SW 1271 (cell line): ENCODE measurements around the gene GDNF.
"Not testable (repeated sequence)": the region's sequence is repeated elsewhere in the genome, so short reads cannot be mapped to it uniquely, and the experiment has no call there.

Experiments
- DNase-seq, 2 experiments: peaks; one replicate each; lab custom pipeline; 2025; lab: John Stamatoyannopoulos, UW

The GDNF gene

GRCh38 chr5:37815913-37816312, 23.9 kb downstream of the GDNF start:
- no peak for DNase-seq

DNA sequence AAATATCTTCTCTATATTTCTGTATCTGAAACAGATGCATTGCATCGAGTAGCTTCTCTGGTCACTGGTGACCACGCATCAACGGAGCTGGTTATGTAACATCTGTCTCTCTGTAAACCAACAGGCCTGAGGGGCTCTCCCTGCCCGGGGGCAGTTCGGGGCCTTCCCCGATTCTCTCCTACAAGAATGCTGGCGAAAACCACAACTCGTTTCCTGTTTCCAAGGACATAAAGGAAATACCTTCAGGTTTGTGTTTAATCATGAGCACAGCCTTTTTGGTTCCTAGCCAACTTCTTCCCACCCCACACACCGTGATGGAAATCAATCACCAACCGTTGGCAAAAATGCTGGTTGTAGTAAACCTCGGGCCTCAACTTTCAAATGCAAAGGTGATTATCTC, 25.1 kb downstream of the GDNF start:
- no peak for DNase-seq

DNA sequence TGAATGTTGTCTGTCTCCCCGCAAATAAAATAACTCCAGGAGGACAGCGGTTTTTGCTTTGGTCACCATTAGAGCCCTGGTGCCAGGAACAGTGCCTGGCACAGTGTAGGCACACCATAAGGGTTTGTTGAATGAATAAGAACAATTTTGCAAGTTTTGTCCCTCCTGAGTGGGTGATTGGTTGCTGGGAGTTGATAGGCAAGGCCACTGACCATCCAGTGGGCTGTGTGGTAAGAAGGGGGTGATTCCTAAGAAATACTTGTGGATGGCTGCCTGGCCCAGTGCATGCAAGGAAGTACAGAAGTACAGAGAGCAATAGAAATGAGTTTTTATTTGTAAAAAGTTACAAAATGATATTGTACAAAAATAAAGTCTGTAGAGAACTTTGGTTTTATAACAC, 27.5 kb downstream of the GDNF start:
- no peak for DNase-seq

DNA sequence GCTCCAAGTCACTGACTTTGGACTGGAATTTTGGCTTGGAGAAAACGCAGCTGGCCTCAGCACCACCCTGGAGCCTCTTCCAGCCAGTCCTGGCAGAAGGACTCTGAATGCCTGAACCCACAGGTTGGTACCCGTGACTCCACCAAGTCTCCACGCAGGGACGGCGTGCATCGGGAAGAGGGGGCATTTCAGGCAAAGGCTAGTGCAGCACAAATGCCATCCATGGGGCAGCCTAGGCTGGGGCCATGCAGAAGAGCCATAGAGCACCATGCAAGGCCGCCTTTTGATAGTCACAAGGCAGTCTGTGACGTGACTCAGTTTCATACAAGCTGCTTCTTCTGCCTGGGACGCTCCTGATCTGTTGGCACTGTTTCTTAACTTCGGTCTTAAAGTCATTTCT, 28.0 kb downstream of the GDNF start:
- DNase-seq = no peak

GRCh38 chr5:37810311-37810710, 29.5 kb downstream of the GDNF start:
- no peak for DNase-seq

DNA sequence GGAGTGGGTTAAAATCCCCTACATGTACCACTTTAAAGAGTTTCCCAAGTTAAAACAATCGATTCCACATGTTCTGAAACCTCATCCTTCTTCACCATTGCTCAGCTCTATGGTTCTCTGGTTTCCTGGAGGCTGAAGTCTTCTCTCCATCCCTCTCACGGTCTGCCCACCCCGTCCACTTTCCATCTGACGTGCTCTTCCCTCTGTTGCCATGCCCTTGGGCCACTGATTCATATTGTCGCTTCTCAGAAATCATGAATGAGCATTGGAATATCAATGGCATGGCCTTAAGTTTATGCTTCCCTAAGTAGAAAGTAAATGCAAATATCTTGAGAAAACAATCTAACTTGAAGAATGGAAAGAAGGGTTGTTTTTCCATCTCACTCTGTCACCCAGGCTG, 30.9 kb downstream of the GDNF start:
- no peak for DNase-seq

DNA sequence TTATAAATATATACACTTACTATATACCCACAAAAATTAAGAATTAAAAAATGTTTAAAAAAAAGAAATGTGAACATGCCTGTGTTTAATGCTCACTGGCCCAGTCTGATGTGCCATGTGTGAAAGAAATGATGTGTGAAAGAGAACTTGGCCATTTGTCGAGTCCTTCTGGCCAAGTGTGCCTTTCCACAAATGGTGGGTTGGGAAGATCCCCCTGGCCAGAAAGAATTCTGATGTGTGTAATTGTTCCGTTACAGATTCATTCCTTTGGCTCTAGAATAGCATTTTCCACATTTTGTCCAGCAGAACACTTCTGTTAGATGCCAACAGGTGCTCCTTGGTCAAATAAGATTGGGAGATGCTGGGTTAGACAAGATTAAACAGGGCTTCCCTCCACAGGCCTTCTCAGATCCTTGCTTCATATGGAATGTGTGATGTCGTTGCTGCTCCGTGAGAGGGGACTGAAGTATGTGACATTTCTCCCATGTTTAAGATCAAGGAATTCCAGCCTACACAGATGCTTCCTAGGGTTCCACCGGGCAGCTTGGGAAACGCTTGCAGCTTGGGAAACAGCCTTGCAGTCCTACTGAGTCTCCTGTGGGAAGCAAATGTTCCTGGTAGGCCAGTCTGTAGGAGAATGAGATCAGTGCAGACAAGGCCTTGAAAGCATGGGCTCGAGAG, 32.1 kb downstream of the GDNF start:
- no peak for DNase-seq

DNA sequence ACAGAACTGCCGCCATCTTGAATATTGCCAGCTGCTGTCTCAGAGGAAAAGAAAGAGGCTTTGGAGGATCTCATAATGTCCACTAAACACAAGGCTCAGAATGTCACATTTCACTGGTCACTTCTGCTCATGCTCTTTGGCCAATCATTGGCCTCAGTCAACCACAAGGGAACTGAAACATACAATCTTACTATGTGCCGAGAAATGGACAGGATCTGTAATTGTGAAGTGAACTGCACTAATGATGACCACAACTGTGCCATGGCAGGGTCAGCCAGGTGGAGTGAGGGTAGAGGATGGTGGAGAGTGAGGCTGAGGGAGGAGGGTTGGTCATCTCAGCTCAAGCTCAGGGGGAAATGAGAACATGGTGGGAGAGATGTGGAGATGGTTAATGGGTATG, 32.8 kb downstream of the GDNF start:
- DNase-seq = no peak

DNA sequence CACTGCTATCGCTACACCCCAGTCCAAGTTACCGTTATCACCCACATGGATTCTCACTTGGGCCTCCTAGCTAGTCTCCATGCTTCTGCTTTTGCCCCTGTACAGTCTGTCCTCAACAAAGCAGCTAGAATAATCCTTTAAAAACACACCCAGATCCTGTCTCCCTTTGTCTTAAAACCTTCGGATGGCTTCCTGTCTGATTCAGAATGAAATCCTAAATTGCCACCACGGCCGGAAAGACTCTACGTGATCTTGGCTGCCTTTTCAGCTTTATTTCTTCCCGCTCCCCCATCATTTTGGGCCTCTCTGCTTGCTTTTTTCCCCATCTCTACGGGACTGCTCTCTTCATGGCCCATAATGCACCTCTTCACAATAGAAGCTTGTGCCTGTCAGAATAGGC, 33.4 kb downstream of the GDNF start:
- DNase-seq = no peak

DNA sequence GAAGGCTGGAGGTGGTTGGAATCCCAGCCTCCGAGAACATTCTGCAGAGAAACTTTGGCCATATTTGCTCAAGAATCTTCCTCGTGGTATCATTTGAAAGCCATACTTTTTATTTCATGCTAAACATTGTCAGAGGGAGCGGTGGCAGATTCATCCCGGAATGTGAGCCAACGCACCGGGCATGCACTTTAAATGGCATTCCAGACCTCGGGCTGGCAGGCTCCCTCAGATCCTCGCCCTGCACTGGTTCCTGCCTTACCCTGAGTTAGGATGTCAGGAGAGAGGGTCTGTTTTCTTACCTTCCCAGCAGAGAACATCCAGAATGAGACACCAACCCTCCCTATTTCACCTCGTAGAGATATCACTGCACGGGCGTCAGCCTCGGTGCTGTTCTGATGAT, 33.8 kb downstream of the GDNF start:
- no peak for DNase-seq

- no peak for DNase-seq
Measured at GRCh38 chr5:37804401-37804800, 35.4 kb downstream of the GDNF start.

DNA sequence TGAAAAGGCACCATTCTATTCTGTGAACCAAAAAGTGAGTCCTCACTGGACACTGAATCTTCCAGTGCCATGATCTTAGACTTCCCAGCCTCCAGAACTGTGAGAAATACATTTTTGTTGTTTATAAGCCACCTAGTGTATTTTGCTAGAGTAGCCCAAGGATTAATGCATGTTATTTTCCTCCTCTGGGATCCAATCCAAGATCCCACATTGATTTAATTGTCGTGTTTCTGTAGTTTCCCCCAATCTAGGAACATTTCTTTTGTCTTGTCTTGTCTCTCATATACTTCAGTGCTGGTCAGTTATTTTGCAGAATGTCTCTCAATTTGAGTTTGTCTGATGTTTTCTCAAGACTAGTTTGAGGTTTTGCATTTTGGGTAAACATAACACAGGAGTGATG, 36.4 kb downstream of the GDNF start:
- DNase-seq = no peak

DNA sequence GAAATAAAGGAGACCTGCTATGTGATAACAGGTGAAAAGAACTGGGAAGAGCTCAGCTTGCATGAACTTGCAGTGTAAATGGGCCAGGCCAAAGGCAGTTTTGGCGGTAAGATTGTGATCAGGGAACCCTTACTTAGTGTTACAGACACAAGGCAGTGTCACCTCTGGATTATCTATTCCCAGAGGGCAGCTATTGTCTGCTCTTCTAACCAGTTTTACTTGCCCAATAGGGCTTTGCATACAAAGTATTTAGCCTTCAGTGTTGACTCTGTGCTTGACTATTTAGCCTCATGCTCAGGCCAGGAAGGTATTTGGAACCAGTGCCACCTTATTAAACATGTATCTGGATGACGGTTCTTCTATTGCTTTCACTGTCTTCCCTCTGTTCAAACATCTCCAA, 38.3 kb downstream of the GDNF start:
- no peak for DNase-seq

GRCh38 chr5:37799865-37800421, 39.9 kb downstream of the GDNF start:
- no peak for DNase-seq

- DNase-seq = not testable (repeated sequence)
Measured at GRCh38 chr5:37796435-37796834, 43.4 kb downstream of the GDNF start.

- not testable (repeated sequence) for DNase-seq
Measured at GRCh38 chr5:37795292-37795691, 44.5 kb downstream of the GDNF start.

GRCh38 chr5:37792975-37793631, 46.7 kb downstream of the GDNF start:
- no peak for DNase-seq

- DNase-seq = no peak
Measured at GRCh38 chr5:37791321-37791720, 48.5 kb downstream of the GDNF start.

DNA sequence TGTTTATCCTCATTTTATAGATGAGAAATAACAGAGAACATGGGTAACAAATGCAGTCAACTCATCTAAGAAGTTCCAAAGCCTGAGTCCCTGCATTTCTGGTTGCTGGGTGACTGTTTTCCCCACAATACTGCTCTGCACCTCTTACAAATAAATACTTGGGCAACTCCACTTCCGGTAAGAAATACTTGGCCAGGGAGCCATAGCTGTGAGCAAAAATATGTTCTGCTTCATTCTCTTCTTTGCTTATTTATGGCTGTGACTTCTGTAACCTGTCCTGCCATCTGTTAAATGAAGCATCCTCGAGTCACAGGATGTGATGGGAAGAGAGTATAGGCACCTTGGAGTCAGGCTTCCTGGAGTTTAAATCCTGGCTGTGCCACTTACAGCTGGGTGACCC, 49.9 kb downstream of the GDNF start:
- DNase-seq = no peak

- DNase-seq = no peak
Measured at GRCh38 chr5:37787742-37788141, 52.1 kb downstream of the GDNF start.

DNA sequence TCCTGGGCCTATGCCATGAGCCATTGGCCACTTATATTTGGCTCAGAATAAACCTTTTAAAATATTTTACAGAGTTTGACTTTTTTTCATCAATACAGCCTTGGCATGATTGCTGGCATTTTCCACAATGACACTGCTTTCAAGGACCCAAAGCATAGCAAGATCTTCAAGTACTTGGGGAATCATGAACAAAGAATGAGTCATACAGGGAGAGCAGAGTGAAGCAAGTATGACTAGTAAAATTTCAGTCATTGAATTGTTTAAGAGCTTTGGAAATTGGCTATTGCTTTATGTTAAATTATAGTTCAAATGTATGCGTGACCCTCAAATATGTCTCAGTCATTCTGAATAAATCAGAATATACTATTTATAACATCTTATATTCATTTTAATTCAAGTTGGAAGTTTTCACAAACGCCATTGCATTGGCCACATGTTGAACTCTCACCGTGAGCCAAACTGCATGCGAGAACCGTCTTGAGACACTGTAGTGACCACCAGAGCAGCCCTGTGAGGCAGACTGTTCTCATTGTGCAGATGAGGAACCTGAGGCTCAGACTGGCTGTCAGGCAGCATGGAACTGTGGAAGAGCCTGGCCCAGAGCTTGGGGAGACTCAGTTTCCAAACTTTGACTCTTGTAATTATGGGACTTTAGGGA, 52.9 kb downstream of the GDNF start:
- no peak for DNase-seq

DNA sequence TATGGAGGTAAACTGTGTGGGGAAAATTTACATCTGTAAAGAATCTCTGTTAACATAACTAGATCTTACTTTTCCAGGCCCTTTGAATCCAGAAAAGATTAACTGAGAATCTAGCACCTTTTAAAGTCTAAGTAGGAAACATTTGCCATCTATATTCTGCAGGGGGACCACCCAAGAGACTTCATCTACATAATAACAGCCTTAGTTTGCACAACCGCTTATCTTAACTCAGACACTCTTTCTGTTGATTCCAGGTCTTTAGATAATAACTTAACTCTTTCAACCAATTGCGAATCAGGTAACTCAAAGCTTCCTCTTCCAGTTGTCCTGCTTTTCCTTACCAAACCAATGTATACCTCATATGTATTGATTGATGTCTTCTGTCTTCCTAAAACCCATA, 53.4 kb downstream of the GDNF start:
- no peak for DNase-seq

DNA sequence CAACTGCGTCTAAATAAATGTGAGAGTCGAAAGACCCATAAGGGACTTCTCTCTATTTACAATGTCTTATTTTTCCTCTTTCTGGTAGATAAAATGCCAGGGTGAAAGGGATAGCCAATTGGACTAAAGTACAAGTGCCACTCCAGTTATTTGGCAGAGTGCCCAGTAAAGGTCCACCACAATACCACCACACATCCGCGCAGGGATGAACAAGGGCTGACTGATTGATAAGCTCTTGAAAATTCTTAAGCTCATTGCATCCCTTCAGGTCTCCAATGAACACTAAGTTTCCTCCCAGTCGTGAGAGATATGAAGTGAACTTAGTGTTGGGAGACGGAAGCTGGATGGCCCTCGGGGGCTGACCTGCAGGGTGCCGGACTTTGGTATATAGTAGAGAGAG, 58.4 kb downstream of the GDNF start:
- DNase-seq = not testable (repeated sequence)
